Measurements from ENCODE around the gene KBTBD13. TPM values are rescaled to one million over a fixed set of nuclear protein-coding genes. Genes with fewer than 3 reads are reported as not detected.

The KBTBD13 gene
- polyA plus RNA-seq, 6 donors from 2014 or later = not detected

- peak overlapping the region in 2 of 6 donors; percentile 82 to 84 for H3K27ac Mint-ChIP-seq
- H3K36me3 Mint-ChIP-seq = peaks cover 23 to 29% of the 10 kb centered on the region in 2 donors
- H3K27me3 Mint-ChIP-seq = no peaks in the 10 kb centered on the region
- no peak overlapping the region for H3K4me3 Mint-ChIP-seq
- ATAC-seq (ENCODE audit: low read depth in 2 of 2) = no peak
- no peaks in the 10 kb centered on the region for H3K9me3 Mint-ChIP-seq
- no peak for DNase-seq
- peaks cover 0 to 5% (median 4%) of the 10 kb centered on the region in 3 donors for H3K4me1 Mint-ChIP-seq
These were observed 25.6 kb downstream of the KBTBD13 start for GRCh38 chr15:65101891-65102708.

DNA sequence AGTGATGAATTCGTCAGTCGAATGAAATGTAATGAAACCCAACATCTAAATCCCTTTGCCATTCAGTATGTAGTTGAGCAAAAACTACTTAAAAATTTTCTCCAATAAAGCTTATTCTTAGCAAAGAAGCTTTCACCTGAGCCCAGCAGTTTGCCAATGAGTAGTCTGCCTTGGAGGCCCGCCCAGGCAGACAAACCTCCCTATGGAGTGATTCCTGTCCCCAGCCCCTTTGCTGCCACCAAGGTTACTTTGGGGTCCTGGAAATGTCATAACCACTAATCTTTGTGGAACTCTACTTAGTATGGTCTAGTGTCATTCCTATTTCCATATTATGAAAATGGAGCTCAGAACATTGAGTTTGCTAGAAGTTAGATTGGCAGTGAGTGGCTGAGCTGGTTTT lies 26.4 kb downstream of the KBTBD13 start:
- ATAC-seq (ENCODE audit: low read depth in 2 of 2) (no peak), DNase-seq (no peak)
- H3K9me3 Mint-ChIP-seq = no peaks in the 10 kb centered on the region
- no peaks in the 10 kb centered on the region for H3K27me3 Mint-ChIP-seq
- no peak overlapping the region for H3K27ac Mint-ChIP-seq
- H3K4me1 Mint-ChIP-seq = peaks cover 0 to 5% (median 4%) of the 10 kb centered on the region in 3 donors
- no peak overlapping the region for H3K4me3 Mint-ChIP-seq
- peaks cover 22 to 27% of the 10 kb centered on the region in 2 donors for H3K36me3 Mint-ChIP-seq

DNA sequence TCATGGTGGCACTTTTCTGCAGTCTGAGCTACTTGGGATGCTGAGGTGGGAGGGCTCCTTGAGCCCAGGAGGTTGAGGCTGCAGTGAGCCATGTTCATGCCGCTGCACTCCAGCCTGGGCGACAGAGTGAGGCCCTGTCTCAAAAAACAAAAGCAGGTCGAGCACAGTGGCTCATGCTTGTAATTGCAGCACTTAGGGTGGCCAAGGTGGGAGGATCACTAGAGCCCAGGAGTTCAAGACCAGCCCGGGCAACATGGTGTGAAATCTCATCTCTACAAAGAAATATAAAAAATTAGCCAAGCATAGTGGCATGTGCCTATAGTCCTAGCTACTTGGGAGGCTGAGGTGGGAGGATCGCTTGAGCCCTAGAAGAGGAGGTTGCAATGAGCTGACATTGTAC lies 28.5 kb downstream of the KBTBD13 start:
- Mint-ChIP-seq H3K36me3 (peaks cover 11 to 14% of the 10 kb centered on the region in 2 donors), H3K4me1 (peaks cover 0 to 5% (median 4%) of the 10 kb centered on the region in 3 donors), H3K4me3 (no peak overlapping the region), H3K27me3 (no peaks in the 10 kb centered on the region), H3K9me3 (no peaks in the 10 kb centered on the region), H3K27ac (no peak overlapping the region)
- DNase-seq (no peak), ATAC-seq (ENCODE audit: low read depth in 2 of 2) (no peak)

DNA sequence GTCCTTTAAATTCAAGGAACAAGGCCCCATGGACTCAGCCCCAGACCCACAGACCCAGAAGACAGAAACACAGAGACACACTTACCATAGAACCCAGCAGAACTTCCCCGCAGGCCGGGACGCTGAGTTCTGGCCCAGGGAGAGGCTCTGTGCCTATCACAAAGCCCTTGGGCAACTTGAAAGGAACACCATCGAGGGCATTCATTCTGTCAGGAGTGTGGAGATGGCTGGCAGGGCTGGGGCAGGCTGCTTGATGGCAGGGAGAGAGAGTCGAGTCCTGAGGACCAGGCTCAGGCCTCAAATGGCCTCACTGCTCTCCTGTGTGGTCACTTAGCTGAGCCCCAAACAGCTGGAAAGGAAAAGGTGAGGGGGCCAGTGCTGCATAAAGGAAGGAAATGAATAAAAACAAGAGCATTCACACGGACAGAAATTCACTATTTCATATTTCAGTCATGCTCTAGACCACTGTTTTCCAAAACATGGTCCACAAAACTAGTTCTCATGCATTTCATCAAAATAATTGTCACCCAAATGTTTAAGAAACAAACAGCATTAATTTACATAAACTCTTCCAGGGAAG lies 29.6 kb downstream of the KBTBD13 start:
- peak overlapping the region in 1 of 6 donors; percentile 32 for H3K27ac Mint-ChIP-seq
- H3K27me3 Mint-ChIP-seq = no peaks in the 10 kb centered on the region
- peaks cover 7 to 11% of the 10 kb centered on the region in 2 donors for H3K36me3 Mint-ChIP-seq
- H3K9me3 Mint-ChIP-seq = no peaks in the 10 kb centered on the region
- DNase-seq (no peak), ATAC-seq (ENCODE audit: low read depth in 2 of 2) (no peak)
- H3K4me1 Mint-ChIP-seq = peaks cover 0 to 5% (median 5%) of the 10 kb centered on the region in 3 donors
- no peak overlapping the region for H3K4me3 Mint-ChIP-seq

GRCh38 chr15:65110676-65111292 lies 34.2 kb downstream of the KBTBD13 start:
- Mint-ChIP-seq H3K36me3 (peaks cover 11 to 31% of the 10 kb centered on the region in 2 donors), H3K9me3 (no peaks in the 10 kb centered on the region), H3K4me3 (no peak overlapping the region), H3K27me3 (no peaks in the 10 kb centered on the region), H3K27ac (peak overlapping the region in 1 of 6 donors; percentile 85), H3K4me1 (peaks cover 0 to 4% (median 1%) of the 10 kb centered on the region in 3 donors)
- no peak for DNase-seq
- no peak for ATAC-seq (ENCODE audit: low read depth in 2 of 2)

- Mint-ChIP-seq H3K27me3 (no peaks in the 10 kb centered on the region), H3K9me3 (no peaks in the 10 kb centered on the region), H3K36me3 (peaks cover 19 to 42% of the 10 kb centered on the region in 2 donors), H3K4me1 (peaks cover 0 to 4% (median 3%) of the 10 kb centered on the region in 3 donors), H3K4me3 (no peak within 1 kb of the TSS), H3K27ac (peak within 1 kb of the TSS in 1 of 6 donors; percentile 16)
- no peak for DNase-seq
- ATAC-seq (ENCODE audit: low read depth in 2 of 2) = no peak
These were observed 38.5 kb downstream of the KBTBD13 start, which contains the start of gene UBAP1L for GRCh38 chr15:65115086-65115485. UBAP1L (minus strand) TSS chr15:65115200; CDS start chr15:65106215, 8,985 bp downstream.

DNA sequence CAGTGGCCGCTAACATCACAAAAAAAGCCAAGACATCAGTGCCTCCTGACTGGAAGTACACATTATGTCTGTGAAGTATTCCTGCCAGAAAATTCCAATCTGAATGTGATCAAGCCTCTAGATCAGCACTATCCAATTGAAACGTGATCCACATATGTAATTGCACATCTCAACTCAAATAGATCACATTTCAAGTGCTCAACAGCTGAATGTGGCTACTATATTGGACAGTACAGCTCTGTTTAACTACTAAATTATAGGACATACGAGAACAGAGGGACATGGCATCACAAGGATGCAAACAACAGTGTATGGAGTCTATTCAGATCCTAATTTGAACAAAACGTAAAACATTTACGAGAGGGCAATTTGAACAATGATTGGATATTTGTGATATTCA lies 39.0 kb downstream of the KBTBD13 start:
- no peak overlapping the region for H3K27ac Mint-ChIP-seq
- H3K9me3 Mint-ChIP-seq = no peaks in the 10 kb centered on the region
- H3K27me3 Mint-ChIP-seq = no peaks in the 10 kb centered on the region
- H3K4me1 Mint-ChIP-seq = peaks cover 0 to 4% (median 3%) of the 10 kb centered on the region in 3 donors
- DNase-seq (no peak), ATAC-seq (ENCODE audit: low read depth in 2 of 2) (no peak)
- peaks cover 19 to 42% of the 10 kb centered on the region in 2 donors for H3K36me3 Mint-ChIP-seq
- H3K4me3 Mint-ChIP-seq = no peak overlapping the region

Other genes with a start within 250 kb of the KBTBD13 start
- 10 to 100 TPM in 5 of 6 donors, 1 to 10 TPM in 1; 9.7 to 20.7 (median 14.4) TPM for gene PLEKHO2, start 234.8 kb upstream of the KBTBD13 start, polyA plus RNA-seq (ENCODE audit: low read depth in 6 of 6)
- 1 to 10 TPM in 3 of 6 donors, under 1 TPM in 2, not detected in 1; 0.14 to 3.3 (median 1.3) TPM for gene ANKDD1A, start 164.8 kb upstream of the KBTBD13 start, polyA plus RNA-seq (ENCODE audit: low read depth in 6 of 6)
- gene SPG21, start 86.8 kb upstream of the KBTBD13 start, polyA plus RNA-seq (ENCODE audit: low read depth in 6 of 6) = 100 to 1,000 TPM; 190 to 258 (median 205) TPM
- 10 to 100 TPM; 16.3 to 25.2 (median 19.5) TPM for gene MTFMT, start 47.1 kb upstream of the KBTBD13 start, polyA plus RNA-seq (ENCODE audit: low read depth in 6 of 6)
- gene SLC51B, start 31.4 kb upstream of the KBTBD13 start, polyA plus RNA-seq (ENCODE audit: low read depth in 6 of 6) = not detected
- gene RASL12, start 8.8 kb upstream of the KBTBD13 start, polyA plus RNA-seq (ENCODE audit: low read depth in 6 of 6) = not detected
- gene UBAP1L, start 38.5 kb downstream of the KBTBD13 start, polyA plus RNA-seq (ENCODE audit: low read depth in 6 of 6) = under 1 TPM in 4 of 6 donors, not detected in 2; 0.04 to 0.52 (median 0.24) TPM
- 10 to 100 TPM in 5 of 6 donors, 1 to 10 TPM in 1; 7.7 to 20.7 (median 14.5) TPM for gene PDCD7, start 57.1 kb downstream of the KBTBD13 start, polyA plus RNA-seq (ENCODE audit: low read depth in 6 of 6)
- gene CLPX, start 108.6 kb downstream of the KBTBD13 start, polyA plus RNA-seq (ENCODE audit: low read depth in 6 of 6) = 10 to 100 TPM; 21.1 to 33.5 (median 29.6) TPM
- gene CILP, start 134.7 kb downstream of the KBTBD13 start, polyA plus RNA-seq (ENCODE audit: low read depth in 6 of 6) = not detected
- gene PARP16, start 210.1 kb downstream of the KBTBD13 start, polyA plus RNA-seq (ENCODE audit: low read depth in 6 of 6) = 10 to 100 TPM; 18.6 to 32.9 (median 27.6) TPM
- gene RNU5A-1, start 219.3 kb downstream of the KBTBD13 start, polyA plus RNA-seq (ENCODE audit: low read depth in 6 of 6) = not detected
- gene RNU5B-1, start 227.9 kb downstream of the KBTBD13 start, polyA plus RNA-seq (ENCODE audit: low read depth in 6 of 6) = not detected

All from naive B cell (primary cell).